ENCODE results near the gene ST6GALNAC4. TPM values are rescaled to one million over a fixed set of nuclear protein-coding genes. Genes with fewer than 3 reads are reported as not detected.

The ST6GALNAC4 gene
- total RNA-seq, 5 donors from 2014 or later (not counting 1 experiment from before 2014, with no cell fraction given): 24.9 to 40.7 (median 35.1) TPM

DNA sequence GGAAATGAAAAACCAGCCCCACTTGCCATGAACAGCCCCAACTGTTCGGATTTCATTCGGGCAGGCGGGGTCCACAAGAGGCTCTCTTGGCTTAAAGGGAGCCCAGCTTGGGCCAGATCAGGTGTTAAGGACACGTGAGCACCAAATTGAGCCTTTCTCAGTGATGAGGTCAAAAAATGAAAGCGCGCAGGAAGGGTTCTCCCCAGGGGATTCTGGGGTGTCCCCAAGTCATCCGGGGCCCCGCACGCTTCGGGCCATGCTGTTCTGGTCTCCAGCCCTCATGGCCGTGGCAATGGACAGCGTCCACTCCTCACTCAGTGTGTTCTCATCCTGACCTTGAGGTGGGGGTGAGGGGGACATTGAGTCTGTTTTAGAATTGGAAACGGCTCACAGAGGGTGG is 50.3 kb downstream of the ST6GALNAC4 start:
- WGBS (ENCODE audit: insufficient coverage): 94% methylated on average over 3 of the region's 13 CpGs
- H3K36me3 ChIP-seq (ENCODE audit: control insufficient read depth in 2 of 2, extremely low read depth in 1 of 2, insufficient read depth in 1 of 2, low read length in 1 of 2): no peaks in the 10 kb centered on the region
- Mint-ChIP-seq H3K4me3 (no peak overlapping the region), H3K27me3 (no peaks in the 10 kb centered on the region), H3K36me3 (no peaks in the 10 kb centered on the region), H3K4me1 (peaks cover 34 to 38% (median 37%) of the 10 kb centered on the region in 3 donors), H3K9me3 (no peaks in the 10 kb centered on the region), H3K27ac (peak overlapping the region; percentile 24 to 36)
- no peak overlapping the region for H3K4me3 ChIP-seq (ENCODE audit: control insufficient read depth in 1 of 2, extremely low read depth in 1 of 2, low read length in 1 of 2)
- no peaks in the 10 kb centered on the region for H3K9me3 ChIP-seq
- CTCF ChIA-PET: no interaction called here
- no peaks in the 10 kb centered on the region for H3K27me3 ChIP-seq (replicated peaks in 1 of 2; ENCODE audit: control insufficient read depth in 2 of 2, extremely low read depth in 1 of 2, insufficient read depth in 2 of 2, low read length in 1 of 2)
- POLR2A ChIA-PET: interaction anchor here in 1 of 2 donors (0.7 kb wide), 1 partner anchor 12 kb away, joined by 7 read pairs; the partner anchor contains the start of gene ENG
- DNase-seq (no peak), ATAC-seq (replicated peaks in 1 of 4) (no peak)
- no peak overlapping the region for H3K27ac ChIP-seq (ENCODE audit: low read length)
- H3K4me1 ChIP-seq (ENCODE audit: control insufficient read depth in 1 of 2, extremely low read depth in 1 of 2, insufficient read depth in 2 of 2, low read length in 2 of 2): peaks cover 13 to 46% of the 10 kb centered on the region in 2 experiments

DNA sequence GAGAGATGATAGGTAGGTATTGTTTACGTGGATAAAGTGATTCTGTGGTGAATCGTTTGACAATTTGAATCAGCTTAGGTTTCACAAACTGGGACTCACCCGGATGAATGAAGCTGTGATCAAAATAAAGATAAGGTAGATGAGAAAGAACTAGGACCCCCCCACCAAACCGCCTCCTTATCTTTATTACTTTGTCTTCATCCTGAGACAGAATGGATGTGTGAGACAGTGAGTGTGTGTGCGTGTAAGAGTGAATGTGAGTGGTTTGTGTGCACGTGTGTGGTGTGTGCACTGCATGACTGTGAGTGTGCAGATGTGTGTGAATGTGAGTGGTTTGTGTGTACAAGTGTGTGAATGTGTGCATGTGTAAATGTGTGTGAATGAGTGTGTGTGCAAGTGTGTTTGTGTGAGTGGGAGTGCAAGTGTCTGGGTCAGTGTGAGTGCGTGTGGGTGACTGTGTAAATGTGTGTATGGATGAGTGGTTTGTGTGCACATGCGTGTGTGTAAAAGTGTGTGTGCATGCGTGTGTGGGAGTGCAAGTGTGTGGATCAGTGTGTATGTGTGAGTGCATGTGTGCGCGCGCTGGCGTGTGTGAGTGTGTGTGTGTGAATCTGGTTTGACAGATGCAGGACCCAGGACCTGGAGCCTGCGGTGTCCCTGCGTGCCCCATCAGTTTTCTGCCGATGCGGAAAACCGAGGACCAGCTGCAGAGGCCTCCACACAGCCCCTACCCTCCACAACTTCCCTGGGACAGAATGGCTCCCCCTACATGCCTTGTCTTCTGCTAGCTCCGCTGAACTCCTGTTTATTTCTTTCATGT is 51.0 kb downstream of the ST6GALNAC4 start:
- WGBS (ENCODE audit: insufficient coverage): 74% methylated on average over 12 of the region's 19 CpGs
- ATAC-seq (replicated peaks in 1 of 4) (peak; percentile 14 to 70 (median 38)), DNase-seq (peak in 13 of 35 experiments; percentile 18 to 52 (median 28))
- Histone ChIP-seq H3K4me1 (ENCODE audit: control insufficient read depth in 1 of 2, extremely low read depth in 1 of 2, insufficient read depth in 2 of 2, low read length in 2 of 2) (peaks cover 16 to 53% of the 10 kb centered on the region in 2 experiments), H3K4me3 (ENCODE audit: control insufficient read depth in 1 of 2, extremely low read depth in 1 of 2, low read length in 1 of 2) (no peak overlapping the region), H3K27me3 (replicated peaks in 1 of 2; ENCODE audit: control insufficient read depth in 2 of 2, extremely low read depth in 1 of 2, insufficient read depth in 2 of 2, low read length in 1 of 2) (no peaks in the 10 kb centered on the region), H3K9me3 (no peaks in the 10 kb centered on the region), H3K36me3 (ENCODE audit: control insufficient read depth in 2 of 2, extremely low read depth in 1 of 2, insufficient read depth in 1 of 2, low read length in 1 of 2) (no peaks in the 10 kb centered on the region), H3K27ac (ENCODE audit: low read length) (peak overlapping the region; percentile 47)
- H3K9me3 Mint-ChIP-seq: no peaks in the 10 kb centered on the region
- no peaks in the 10 kb centered on the region for H3K36me3 Mint-ChIP-seq
- no peak overlapping the region for H3K4me3 Mint-ChIP-seq
- POLR2A ChIA-PET: interaction anchor here in 1 of 2 donors (0.5 kb wide), 1 partner anchor 324 kb away, joined by 5 read pairs; no protein-coding TSS in a partner anchor
- H3K4me1 Mint-ChIP-seq: peaks cover 41 to 45% (median 44%) of the 10 kb centered on the region in 3 donors
- no peaks in the 10 kb centered on the region for H3K27me3 Mint-ChIP-seq
- CTCF ChIA-PET: interaction anchor here (0.6 to 1.6 kb wide), 2 partner anchors 80 to 95 kb away, joined by 4 read pairs; partner anchors contain the start of gene CDK9 (in 1 of the 2)
- peak overlapping the region; percentile 44 to 60 for H3K27ac Mint-ChIP-seq

DNA sequence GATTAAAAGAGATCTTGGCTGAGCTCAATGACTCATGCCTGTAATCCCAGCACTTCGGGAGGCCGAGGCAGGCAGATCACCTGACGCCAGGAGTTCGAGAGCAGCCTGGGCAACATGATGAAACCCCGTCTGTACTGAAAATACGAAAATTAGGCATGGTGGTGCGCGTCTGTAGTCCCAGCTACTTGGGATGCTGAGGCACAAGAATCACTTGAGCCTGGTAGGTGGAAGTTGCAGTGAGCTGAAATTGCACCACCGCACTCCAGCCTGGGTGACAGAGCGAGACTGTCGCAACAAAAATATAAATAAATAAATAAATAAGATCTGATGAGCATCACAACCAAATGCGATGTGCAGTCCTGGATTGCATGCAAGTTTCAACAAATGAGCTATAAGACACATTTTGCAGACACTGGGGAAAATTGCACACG is 53.6 kb downstream of the ST6GALNAC4 start:
- peak overlapping the region in 2 of 3 donors; percentile 4 to 67 for H3K4me3 Mint-ChIP-seq
- ATAC-seq (replicated peaks in 1 of 4) (no peak), DNase-seq (no peak)
- no peaks in the 10 kb centered on the region for H3K27me3 ChIP-seq (replicated peaks in 1 of 2; ENCODE audit: control insufficient read depth in 2 of 2, extremely low read depth in 1 of 2, insufficient read depth in 2 of 2, low read length in 1 of 2)
- H3K36me3 Mint-ChIP-seq: no peaks in the 10 kb centered on the region
- no peaks in the 10 kb centered on the region for H3K9me3 Mint-ChIP-seq
- 98% methylated on average over 8 of the region's 13 CpGs for WGBS (ENCODE audit: insufficient coverage)
- H3K27me3 Mint-ChIP-seq: no peaks in the 10 kb centered on the region
- no peaks in the 10 kb centered on the region for H3K9me3 ChIP-seq
- H3K4me1 ChIP-seq (ENCODE audit: control insufficient read depth in 1 of 2, extremely low read depth in 1 of 2, insufficient read depth in 2 of 2, low read length in 2 of 2): peaks cover 16 to 55% of the 10 kb centered on the region in 2 experiments
- H3K36me3 ChIP-seq (ENCODE audit: control insufficient read depth in 2 of 2, extremely low read depth in 1 of 2, insufficient read depth in 1 of 2, low read length in 1 of 2): no peaks in the 10 kb centered on the region
- H3K4me3 ChIP-seq (ENCODE audit: control insufficient read depth in 1 of 2, extremely low read depth in 1 of 2, low read length in 1 of 2): no peak overlapping the region
- peaks cover 49 to 54% (median 52%) of the 10 kb centered on the region in 3 donors for H3K4me1 Mint-ChIP-seq
- peak overlapping the region; percentile 97 to 98 for H3K27ac Mint-ChIP-seq
- peak overlapping the region; percentile 86 for H3K27ac ChIP-seq (ENCODE audit: low read length)
- ChIA-PET CTCF (interaction anchor here (0.6 to 1.0 kb wide), 3 partner anchors 57 to 151 kb away, joined by 3 to 6 read pairs (median 4); no protein-coding TSS in a partner anchor), POLR2A (no interaction called here)

DNA sequence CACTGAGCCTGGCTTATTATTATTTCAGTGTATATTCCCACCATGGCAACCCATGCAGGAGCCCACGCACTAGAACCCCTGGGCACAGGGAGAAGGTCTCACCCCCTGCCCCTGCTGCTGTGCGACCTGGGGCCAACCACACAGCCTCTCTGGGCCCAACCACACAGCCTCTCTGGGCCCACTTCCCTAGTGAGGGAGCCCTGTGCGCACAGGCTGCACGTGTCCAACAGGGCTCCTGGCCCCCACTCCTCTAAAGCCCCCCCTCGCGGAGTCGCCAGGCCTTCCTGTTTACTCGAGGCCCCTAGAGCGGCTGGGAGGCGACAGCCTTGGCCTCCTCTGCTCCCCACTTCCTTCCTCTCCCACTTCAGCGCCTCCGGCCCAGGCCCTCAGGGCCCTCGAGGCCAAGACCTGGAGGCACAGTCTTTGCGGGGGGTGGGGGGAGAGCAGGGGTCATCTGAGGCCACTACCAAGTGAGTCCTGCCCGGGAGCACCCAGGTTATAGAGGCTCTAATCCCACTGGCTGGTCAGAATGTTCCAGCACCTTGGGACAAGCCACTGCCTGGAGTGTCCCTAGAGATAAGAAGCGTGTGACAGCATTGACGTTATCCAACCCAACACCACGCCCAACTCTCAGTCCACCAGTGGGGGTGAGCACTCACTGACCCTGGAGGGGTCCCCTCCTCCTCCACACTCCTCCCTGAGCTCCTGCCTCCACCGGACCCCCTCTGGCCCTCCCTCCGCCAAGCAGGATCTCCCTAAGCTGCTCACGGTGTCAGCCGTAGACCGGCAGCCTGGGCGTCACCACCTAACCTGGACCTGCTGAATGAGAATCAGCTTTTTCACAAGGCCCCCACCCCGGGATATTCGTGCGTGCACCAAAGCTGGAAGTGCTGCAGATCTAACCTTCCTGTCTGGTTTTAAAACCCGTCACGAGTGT is 54.5 kb downstream of the ST6GALNAC4 start:
- peaks cover 49 to 57% (median 52%) of the 10 kb centered on the region in 3 donors for H3K4me1 Mint-ChIP-seq
- Histone ChIP-seq H3K9me3 (no peaks in the 10 kb centered on the region), H3K27ac (ENCODE audit: low read length) (peak overlapping the region; percentile 86), H3K27me3 (replicated peaks in 1 of 2; ENCODE audit: control insufficient read depth in 2 of 2, extremely low read depth in 1 of 2, insufficient read depth in 2 of 2, low read length in 1 of 2) (no peaks in the 10 kb centered on the region), H3K4me3 (ENCODE audit: control insufficient read depth in 1 of 2, extremely low read depth in 1 of 2, low read length in 1 of 2) (no peak overlapping the region), H3K36me3 (ENCODE audit: control insufficient read depth in 2 of 2, extremely low read depth in 1 of 2, insufficient read depth in 1 of 2, low read length in 1 of 2) (no peaks in the 10 kb centered on the region), H3K4me1 (ENCODE audit: control insufficient read depth in 1 of 2, extremely low read depth in 1 of 2, insufficient read depth in 2 of 2, low read length in 2 of 2) (peaks cover 16 to 62% of the 10 kb centered on the region in 2 experiments)
- H3K27me3 Mint-ChIP-seq: no peaks in the 10 kb centered on the region
- DNase-seq (peak; percentile 29 to 79 (median 55)), ATAC-seq (replicated peaks in 1 of 4) (peak; percentile 56 to 84 (median 78))
- H3K27ac Mint-ChIP-seq: peak overlapping the region; percentile 97 to 98
- ChIA-PET POLR2A (interaction anchor here in 1 of 2 donors (0.6 kb wide), 1 partner anchor 11 kb away, joined by 3 read pairs; no protein-coding TSS in a partner anchor), CTCF (interaction anchor here (0.6 to 1.0 kb wide), 2 partner anchors 8 to 58 kb away, joined by 3 read pairs; no protein-coding TSS in a partner anchor)
- no peaks in the 10 kb centered on the region for H3K36me3 Mint-ChIP-seq
- H3K4me3 Mint-ChIP-seq: peak overlapping the region in 2 of 3 donors; percentile 37 to 67
- WGBS (ENCODE audit: insufficient coverage): 44% methylated on average over 17 of the region's 29 CpGs
- H3K9me3 Mint-ChIP-seq: no peaks in the 10 kb centered on the region

DNA sequence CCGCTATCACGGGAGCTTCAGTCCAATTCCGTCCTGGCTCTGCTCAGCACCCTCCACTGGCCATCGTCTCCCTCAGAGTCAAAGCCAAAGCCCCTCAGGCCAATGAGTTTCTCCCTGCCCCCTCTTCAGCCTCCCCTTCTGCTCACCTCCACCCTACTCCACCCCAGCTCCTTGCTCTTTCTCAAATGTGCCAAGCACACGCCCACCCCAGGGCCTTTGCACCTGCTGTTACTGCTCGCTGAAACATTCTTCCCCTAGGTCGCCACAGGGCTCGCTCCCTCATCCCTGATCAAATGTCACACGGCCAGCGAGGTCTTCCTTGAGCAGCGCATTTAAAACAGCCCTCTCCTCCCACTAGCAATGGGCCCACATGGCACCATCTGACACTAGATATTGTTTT is 56.1 kb downstream of the ST6GALNAC4 start:
- H3K36me3 Mint-ChIP-seq: no peaks in the 10 kb centered on the region
- Histone ChIP-seq H3K36me3 (ENCODE audit: control insufficient read depth in 2 of 2, extremely low read depth in 1 of 2, insufficient read depth in 1 of 2, low read length in 1 of 2) (no peaks in the 10 kb centered on the region), H3K9me3 (no peaks in the 10 kb centered on the region), H3K4me1 (ENCODE audit: control insufficient read depth in 1 of 2, extremely low read depth in 1 of 2, insufficient read depth in 2 of 2, low read length in 2 of 2) (peaks cover 16 to 68% of the 10 kb centered on the region in 2 experiments), H3K4me3 (ENCODE audit: control insufficient read depth in 1 of 2, extremely low read depth in 1 of 2, low read length in 1 of 2) (no peak overlapping the region), H3K27me3 (replicated peaks in 1 of 2; ENCODE audit: control insufficient read depth in 2 of 2, extremely low read depth in 1 of 2, insufficient read depth in 2 of 2, low read length in 1 of 2) (no peaks in the 10 kb centered on the region), H3K27ac (ENCODE audit: low read length) (no peak overlapping the region)
- ATAC-seq (replicated peaks in 1 of 4) (no peak), DNase-seq (no peak)
- H3K27ac Mint-ChIP-seq: peak overlapping the region; percentile 66 to 97
- H3K4me1 Mint-ChIP-seq: peaks cover 48 to 56% (median 49%) of the 10 kb centered on the region in 3 donors
- no peak overlapping the region for H3K4me3 Mint-ChIP-seq
- H3K9me3 Mint-ChIP-seq: no peaks in the 10 kb centered on the region
- no peaks in the 10 kb centered on the region for H3K27me3 Mint-ChIP-seq
- ChIA-PET POLR2A (no interaction called here), CTCF (no interaction called here)
- 91% methylated on average over 6 of the region's 11 CpGs for WGBS (ENCODE audit: insufficient coverage)

DNA sequence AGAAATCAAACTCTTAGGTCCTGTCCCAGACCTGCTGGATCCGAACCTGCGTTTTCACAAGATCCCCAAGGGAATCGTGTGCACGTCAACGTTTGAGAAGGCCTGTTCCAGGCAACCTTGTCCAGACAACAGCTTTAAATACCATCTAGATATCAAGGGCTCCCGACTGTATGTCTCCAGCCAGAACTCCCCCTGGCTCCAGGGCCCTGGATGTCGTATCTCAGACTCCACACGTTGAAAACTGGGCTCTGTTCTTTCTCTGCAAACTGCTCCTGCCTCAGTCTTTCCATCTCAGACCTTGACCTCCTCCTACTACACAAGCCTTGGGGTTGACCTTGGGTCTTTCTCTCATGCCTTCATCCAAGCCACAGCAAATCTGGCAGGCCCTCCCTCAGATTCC is 56.6 kb downstream of the ST6GALNAC4 start:
- CTCF ChIA-PET: no interaction called here

More for the DNA sequence above, 56.6 kb downstream of the ST6GALNAC4 start:
- peak overlapping the region in 1 of 3 donors; percentile 11 for H3K4me3 Mint-ChIP-seq
- Histone ChIP-seq H3K27me3 (replicated peaks in 1 of 2; ENCODE audit: control insufficient read depth in 2 of 2, extremely low read depth in 1 of 2, insufficient read depth in 2 of 2, low read length in 1 of 2) (no peaks in the 10 kb centered on the region), H3K9me3 (no peaks in the 10 kb centered on the region), H3K4me3 (ENCODE audit: control insufficient read depth in 1 of 2, extremely low read depth in 1 of 2, low read length in 1 of 2) (no peak overlapping the region), H3K27ac (ENCODE audit: low read length) (no peak overlapping the region), H3K4me1 (ENCODE audit: control insufficient read depth in 1 of 2, extremely low read depth in 1 of 2, insufficient read depth in 2 of 2, low read length in 2 of 2) (peaks cover 16 to 69% of the 10 kb centered on the region in 2 experiments), H3K36me3 (ENCODE audit: control insufficient read depth in 2 of 2, extremely low read depth in 1 of 2, insufficient read depth in 1 of 2, low read length in 1 of 2) (no peaks in the 10 kb centered on the region)
- no peak for DNase-seq
- 97% methylated on average over 8 of the region's 8 CpGs for WGBS (ENCODE audit: insufficient coverage)
- no peak for ATAC-seq (replicated peaks in 1 of 4)
- peaks cover 46 to 56% (median 48%) of the 10 kb centered on the region in 3 donors for H3K4me1 Mint-ChIP-seq
- POLR2A ChIA-PET: no interaction called here
- no peaks in the 10 kb centered on the region for H3K27me3 Mint-ChIP-seq
- no peaks in the 10 kb centered on the region for H3K9me3 Mint-ChIP-seq
- peak overlapping the region; percentile 66 to 97 for H3K27ac Mint-ChIP-seq
- no peaks in the 10 kb centered on the region for H3K36me3 Mint-ChIP-seq
